ENCODE data around the gene CDYL.

DNA sequence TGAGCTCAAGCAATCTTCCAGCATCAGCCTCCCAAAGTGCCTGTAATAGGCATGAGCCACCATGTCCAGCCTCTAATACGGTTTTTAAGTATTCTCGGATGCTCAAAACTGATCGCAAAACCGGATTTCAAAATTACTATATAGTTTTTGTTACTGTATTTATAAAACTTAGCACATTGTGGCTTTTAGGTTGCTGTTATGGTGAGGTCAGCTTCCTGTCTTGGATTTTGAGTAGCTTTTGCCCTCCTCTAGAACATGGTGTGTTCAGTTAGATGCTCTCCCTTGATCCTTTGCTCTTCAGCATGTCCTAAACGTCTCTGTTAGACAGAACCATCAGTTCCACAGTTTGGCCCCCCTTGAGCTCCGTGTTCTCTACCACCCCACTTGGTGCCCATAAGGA is 131.4 kb downstream of the CDYL start:
- TF ChIP-seq FOS (IDR thresholded peaks at IDR 0.05; ENCODE audit: low read depth, low read length), result no peak
- TF ChIP-seq RFX5 (IDR thresholded peaks at IDR 0.05; ENCODE audit: low read depth, low read length), result no peak

All from IMR-90 (cell line).